ENCODE data around the gene HSPA4L.

- no peak for TF ChIP-seq CTCF (conservative IDR thresholded peaks at IDR 0.05 in 1 of 2, IDR thresholded peaks at IDR 0.05 in 1 of 2; ENCODE audit: low read depth in 1 of 2, low read length in 2 of 2)
- no peak for TF ChIP-seq EZH2 (IDR thresholded peaks at IDR 0.05; ENCODE audit: low read length, missing control alignments)
Measured at GRCh38 chr4:127777487-127777886, 4.6 kb upstream of the HSPA4L start.

All from fibroblast of lung (primary cell).